ENCODE results near the gene SLC2A11.
A peak's percentile ranks its signal among the peaks of the same experiment; 100 is the strongest.
"Not testable (repeated sequence)": the region's sequence is repeated elsewhere in the genome, so short reads cannot be mapped to it uniquely, and the experiment has no call there.

The SLC2A11 gene

GRCh38 chr22:23891726-23892125 is 34.1 kb downstream of the SLC2A11 start:
- DNase-seq (ENCODE audit: low read depth in 2 of 2), result no peak

DNA sequence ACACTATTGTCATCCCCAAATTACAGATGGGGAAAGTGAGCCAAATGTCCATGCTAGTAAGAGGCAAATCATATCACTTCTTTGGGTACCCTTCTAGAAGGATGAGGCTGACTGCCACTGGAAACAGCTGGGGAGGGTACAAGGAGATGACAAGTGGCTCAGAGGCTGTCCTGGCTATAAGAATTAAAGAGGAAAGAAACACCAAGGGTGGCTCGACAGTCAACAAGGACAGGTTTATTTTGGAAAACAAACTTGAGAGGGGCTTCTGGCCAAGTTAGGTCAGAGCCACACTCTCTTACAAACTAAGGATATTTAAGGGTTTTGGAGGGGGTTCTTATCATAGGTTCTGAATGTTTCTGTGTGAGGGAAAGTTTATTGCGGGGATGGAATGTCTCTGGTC is 34.5 kb downstream of the SLC2A11 start:
- no peak for DNase-seq (ENCODE audit: low read depth in 2 of 2)

- DNase-seq (ENCODE audit: low read depth in 2 of 2), result no peak
Measured at GRCh38 chr22:23892706-23893105, 35.0 kb downstream of the SLC2A11 start.

DNA sequence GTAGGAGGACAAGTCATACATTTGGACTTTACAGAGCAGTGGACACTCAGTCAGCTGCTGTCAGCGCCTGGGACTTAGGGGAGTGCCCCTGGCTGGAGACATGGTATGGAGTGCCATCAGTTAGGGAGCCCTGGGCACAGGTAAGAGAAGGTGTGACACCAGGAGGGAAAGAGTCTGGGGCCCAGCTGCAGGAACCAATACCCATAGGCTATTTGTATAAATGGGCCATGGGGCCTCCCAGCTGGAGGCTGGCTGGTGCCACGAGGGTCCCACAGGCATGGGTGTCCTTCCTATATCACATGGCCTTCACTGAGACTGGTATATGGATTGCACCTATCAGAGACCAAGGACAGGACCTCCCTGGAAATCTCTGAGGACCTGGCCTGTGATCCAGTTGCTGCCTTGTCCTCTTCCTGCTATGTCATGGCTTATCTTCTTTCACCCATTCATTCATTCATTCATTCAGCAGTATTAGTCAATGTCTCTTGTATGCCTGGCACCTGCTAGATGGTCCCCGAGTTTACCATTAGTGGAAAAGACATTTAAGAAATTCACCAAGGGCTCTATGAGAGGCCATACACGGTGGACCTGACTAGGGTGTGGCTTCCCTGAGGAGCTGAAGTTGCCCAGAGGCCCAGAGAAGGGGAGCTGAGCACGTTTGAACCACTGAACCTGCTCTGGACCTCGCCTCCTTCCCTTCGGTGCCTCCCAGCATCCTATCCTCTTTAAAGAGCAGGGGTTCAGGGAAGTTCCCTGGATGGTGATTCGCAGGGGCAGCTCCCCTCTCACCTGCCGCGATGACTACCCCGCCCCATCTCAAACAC is 35.7 kb downstream of the SLC2A11 start:
- no peak for DNase-seq (ENCODE audit: low read depth in 2 of 2)

GRCh38 chr22:23893945-23894709 is 36.5 kb downstream of the SLC2A11 start, which contains the start of gene MIF:
TSS of gene MIF (plus strand) at chr22:23894383. CDS start at chr22:23894475, 92 bp downstream.
- peak; percentile 80 to 83 for DNase-seq (ENCODE audit: low read depth in 2 of 2)

DNA sequence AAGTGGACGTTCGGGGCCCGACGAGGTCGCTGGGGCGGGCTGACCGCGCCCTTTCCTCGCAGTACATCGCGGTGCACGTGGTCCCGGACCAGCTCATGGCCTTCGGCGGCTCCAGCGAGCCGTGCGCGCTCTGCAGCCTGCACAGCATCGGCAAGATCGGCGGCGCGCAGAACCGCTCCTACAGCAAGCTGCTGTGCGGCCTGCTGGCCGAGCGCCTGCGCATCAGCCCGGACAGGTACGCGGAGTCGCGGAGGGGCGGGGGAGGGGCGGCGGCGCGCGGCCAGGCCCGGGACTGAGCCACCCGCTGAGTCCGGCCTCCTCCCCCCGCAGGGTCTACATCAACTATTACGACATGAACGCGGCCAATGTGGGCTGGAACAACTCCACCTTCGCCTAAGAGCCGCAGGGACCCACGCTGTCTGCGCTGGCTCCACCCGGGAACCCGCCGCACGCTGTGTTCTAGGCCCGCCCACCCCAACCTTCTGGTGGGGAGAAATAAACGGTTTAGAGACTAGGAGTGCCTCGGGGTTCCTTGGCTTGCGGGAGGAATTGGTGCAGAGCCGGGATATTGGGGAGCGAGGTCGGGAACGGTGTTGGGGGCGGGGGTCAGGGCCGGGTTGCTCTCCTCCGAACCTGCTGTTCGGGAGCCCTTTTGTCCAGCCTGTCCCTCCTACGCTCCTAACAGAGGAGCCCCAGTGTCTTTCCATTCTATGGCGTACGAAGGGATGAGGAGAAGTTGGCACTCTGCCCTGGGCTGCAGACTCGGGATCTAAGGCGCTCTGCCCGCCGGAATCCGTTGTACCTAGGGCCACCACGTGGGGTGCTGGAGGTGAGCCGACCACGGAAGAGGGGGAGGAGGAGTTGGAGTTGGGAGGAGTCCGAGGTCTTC is 37.3 kb downstream of the SLC2A11 start:
- DNase-seq (ENCODE audit: low read depth in 2 of 2), result peak; percentile 35 to 49

DNA sequence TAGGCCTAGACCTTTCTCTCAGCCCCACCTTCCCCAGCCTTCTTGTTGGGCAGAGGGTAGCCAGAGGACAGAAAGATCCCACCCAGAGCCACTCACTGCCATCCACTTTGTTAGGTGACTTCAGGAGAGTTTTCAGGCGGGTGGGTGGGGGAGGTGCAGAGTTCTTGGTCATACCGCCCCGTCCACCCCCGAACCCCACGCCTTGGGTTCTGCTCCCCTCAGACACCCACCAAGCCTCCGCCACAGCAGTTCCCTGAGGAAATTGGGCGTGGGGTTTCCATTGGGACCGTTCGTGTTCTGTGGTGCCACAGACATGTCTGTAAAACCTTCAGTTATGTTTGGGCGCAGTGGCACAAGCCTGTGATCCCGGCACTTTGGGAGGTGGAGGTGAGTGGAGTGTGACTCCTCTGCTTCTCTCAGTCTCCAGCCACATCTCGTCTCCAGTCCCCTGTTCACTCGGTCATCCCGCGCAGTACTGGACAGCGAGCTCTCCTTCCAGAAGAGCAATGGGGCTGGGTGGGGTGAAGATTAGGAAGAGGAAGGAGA is 38.0 kb downstream of the SLC2A11 start:
- DNase-seq (ENCODE audit: low read depth in 2 of 2), result no peak

GRCh38 chr22:23896166-23896522 is 38.5 kb downstream of the SLC2A11 start:
- no peak for DNase-seq (ENCODE audit: low read depth in 2 of 2)

GRCh38 chr22:23896523-23897186 is 39.0 kb downstream of the SLC2A11 start:
- no peak for DNase-seq (ENCODE audit: low read depth in 2 of 2)

- DNase-seq (ENCODE audit: low read depth in 2 of 2), result no peak
Measured at GRCh38 chr22:23897320-23897719, 39.6 kb downstream of the SLC2A11 start.

- no peak for DNase-seq (ENCODE audit: low read depth in 2 of 2)
Measured at GRCh38 chr22:23898006-23898974, 40.6 kb downstream of the SLC2A11 start.

DNA sequence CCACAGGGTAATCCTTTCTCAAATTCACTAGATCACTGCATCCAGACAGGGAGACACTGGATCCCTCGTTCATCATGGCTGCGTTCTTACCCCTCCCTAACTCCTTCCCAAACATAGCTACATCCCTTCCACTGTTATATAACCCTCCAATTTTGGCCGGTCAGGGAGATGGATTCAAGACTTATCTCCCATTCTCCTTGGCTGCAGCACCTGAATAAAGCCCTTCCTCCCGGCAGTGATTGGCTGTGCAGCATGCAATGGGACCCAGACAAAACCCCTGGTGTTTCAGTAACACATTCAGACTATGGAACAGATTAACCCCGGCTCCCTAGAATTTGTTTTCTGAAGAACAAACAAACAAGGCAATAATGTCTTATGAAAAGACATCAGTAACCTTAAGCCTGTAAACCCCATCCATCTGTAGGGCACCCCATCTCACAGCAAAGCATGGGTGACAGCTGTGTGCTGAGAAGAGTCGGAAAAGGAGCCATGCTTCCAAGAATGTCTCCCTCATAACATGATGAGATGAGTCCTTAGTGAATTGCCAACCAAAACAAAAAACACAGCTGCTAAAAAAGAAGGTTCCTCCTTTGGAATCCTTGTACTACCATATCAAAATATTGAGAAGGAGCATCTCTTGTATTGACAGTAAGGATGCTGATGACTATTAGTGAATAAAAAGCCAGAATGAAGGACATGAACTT is 41.5 kb downstream of the SLC2A11 start:
- DNase-seq (ENCODE audit: low read depth in 2 of 2), result no peak

GRCh38 chr22:23900227-23900626 is 42.6 kb downstream of the SLC2A11 start:
- DNase-seq (ENCODE audit: low read depth in 2 of 2), result not testable (repeated sequence)

GRCh38 chr22:23901600-23901999 is 43.9 kb downstream of the SLC2A11 start:
- no peak for DNase-seq (ENCODE audit: low read depth in 2 of 2)

- DNase-seq (ENCODE audit: low read depth in 2 of 2), result no peak
Measured at GRCh38 chr22:23903328-23903971, 45.8 kb downstream of the SLC2A11 start.

DNA sequence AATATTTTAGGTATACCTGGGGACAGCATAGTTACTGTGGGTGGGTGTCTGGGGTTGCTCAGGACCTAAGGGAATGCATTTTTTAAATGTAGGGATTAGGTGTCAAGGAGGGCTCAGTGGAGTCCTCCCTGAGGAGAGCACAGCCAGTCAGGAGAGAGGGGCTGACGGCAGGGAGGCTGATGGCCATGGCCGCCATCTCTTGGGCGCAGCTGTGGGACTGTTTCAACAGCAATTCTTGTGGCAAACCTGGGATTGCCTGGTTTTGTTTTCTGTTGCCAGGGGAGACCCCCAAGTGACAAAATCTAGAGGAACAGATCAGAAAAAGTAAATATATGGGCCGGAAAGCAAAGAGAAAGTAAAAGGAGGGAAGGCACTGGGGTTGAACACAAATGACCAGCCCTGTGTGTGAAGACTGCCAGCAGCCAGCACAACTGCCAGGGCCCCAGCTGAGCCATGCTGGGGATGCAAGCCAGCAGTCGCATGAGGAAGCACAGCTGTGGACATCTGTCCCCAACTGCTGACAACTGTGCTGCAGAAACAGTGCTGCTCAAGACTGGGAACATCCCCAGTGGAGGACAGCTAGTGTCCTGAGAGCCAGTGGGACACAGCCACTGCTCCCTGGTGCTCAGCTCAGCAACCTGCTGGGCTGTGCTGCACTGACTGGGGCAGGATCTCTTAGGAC is 47.0 kb downstream of the SLC2A11 start:
- DNase-seq (ENCODE audit: low read depth in 2 of 2), result no peak

DNA sequence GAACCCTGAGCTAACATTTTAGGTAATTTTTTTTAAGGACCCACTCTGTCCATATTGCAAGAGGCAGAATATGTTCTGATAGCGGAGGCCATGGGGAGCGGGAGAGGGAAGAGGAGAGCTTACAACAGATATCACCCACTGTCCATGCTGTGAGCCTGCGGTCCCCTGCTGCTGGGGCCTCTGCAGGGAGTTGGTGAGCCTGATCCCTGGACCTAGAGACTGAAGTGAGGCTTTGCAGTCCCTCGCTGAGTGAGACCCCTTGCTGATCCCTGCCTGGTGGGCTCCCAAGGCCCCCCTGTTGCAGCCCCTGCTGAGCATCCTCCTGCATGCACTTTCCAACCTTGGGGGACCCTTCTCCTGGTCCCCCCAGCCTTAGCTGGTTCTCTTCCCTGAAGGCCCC is 49.0 kb downstream of the SLC2A11 start:
- no peak for DNase-seq (ENCODE audit: low read depth in 2 of 2)

- not testable (repeated sequence) for DNase-seq (ENCODE audit: low read depth in 2 of 2)
Measured at GRCh38 chr22:23907423-23907822, 49.7 kb downstream of the SLC2A11 start.
